ENCODE results near the gene FTO. TPM values are rescaled to one million over a fixed set of nuclear protein-coding genes. Genes with fewer than 3 reads are reported as not detected.

Gene FTO
- total and polyA plus RNA-seq, 2 of the 13 experiments (the other 11 are each of a cell fraction or from before 2014, with no cell fraction given): 41.6 to 55.8 TPM

DNA sequence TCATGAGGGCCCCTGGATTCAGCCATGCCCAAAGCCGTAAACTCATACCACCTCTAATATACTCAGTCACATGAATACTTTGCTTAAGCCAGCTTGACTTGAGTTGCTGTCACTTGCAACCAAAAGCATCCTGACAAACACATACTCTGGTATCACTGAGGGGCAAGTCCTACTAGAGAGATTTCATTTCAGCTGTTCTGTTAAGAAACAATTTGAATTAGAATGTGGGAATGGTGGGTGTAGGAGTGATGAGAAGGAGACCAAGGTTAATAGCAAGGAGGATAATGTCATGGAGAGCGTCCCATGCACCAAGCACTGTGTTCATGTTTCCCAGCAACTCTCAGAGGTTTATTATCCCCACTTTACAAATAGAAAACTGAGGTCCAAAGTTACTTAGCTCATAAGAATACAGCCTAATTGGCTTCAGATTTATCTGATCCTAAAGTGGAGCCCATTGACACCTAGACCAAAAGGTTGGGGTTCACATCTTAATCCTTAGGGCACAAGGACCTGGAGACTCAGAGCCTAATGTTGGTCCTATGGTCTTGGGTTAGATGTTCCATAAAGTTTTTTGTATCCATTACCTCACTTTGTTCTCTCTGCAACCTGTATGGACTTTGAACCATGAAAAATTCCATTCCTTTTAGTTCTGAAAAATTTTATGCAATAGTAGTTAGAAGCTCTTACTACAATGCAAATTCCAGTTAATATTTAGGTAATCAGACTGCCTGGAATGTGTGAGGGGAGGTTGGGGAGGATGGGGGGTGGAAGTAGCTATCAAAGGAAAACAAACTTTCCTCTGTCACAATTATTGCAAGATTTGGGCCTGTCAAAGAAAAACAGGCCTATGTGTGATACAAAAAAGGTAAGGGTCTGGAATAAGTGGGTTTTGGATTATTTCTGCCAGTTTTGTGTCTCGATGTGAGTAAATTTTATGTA lies 476.7 kb downstream of the FTO start (continued):
- TF ChIP-seq ZNF652 (CRISPR knock-in tag; IDR thresholded peaks at IDR 0.05; ENCODE audit: borderline replicate concordance, low read depth) (no peak), ZNF724P (CRISPR knock-in tag; IDR thresholded peaks at IDR 0.05; ENCODE audit: borderline replicate concordance) (no peak), FOXO1 (CRISPR knock-in tag; IDR thresholded peaks at IDR 0.05) (peak; percentile 75), SMAD3 (CRISPR knock-in tag; IDR thresholded peaks at IDR 0.05) (peak; percentile 86; the same call in 1 of the 2 replicates), EP300 (IDR thresholded peaks at IDR 0.05; ENCODE audit: low read depth in 2 of 2, low read length in 2 of 2) (peak; percentile 95 to 98), EP300 (CRISPR knock-in tag; IDR thresholded peaks at IDR 0.05; ENCODE audit: borderline replicate concordance) (peak; percentile 91), ZBTB39 (CRISPR knock-in tag; IDR thresholded peaks at IDR 0.05) (no peak), ZNF503 (CRISPR knock-in tag; IDR thresholded peaks at IDR 0.05) (peak; percentile 76; the same call in 1 of the 2 replicates), HOXA7 (CRISPR knock-in tag; IDR thresholded peaks at IDR 0.05) (no peak), MED8 (CRISPR knock-in tag; IDR thresholded peaks at IDR 0.05; ENCODE audit: insufficient replicate concordance) (peak; percentile 51), HNRNPUL1 (IDR thresholded peaks at IDR 0.05; ENCODE audit: low read depth, low read length) (no peak)
- TF ChIP-seq, protein P1, sequence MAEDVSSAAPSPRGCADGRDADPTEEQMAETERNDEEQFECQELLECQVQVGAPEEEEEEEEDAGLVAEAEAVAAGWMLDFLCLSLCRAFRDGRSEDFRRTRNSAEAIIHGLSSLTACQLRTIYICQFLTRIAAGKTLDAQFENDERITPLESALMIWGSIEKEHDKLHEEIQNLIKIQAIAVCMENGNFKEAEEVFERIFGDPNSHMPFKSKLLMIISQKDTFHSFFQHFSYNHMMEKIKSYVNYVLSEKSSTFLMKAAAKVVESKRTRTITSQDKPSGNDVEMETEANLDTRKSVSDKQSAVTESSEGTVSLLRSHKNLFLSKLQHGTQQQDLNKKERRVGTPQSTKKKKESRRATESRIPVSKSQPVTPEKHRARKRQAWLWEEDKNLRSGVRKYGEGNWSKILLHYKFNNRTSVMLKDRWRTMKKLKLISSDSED (CRISPR knock-in tag; IDR thresholded peaks at IDR 0.05): no peak
- TF ChIP-seq, protein P2, sequence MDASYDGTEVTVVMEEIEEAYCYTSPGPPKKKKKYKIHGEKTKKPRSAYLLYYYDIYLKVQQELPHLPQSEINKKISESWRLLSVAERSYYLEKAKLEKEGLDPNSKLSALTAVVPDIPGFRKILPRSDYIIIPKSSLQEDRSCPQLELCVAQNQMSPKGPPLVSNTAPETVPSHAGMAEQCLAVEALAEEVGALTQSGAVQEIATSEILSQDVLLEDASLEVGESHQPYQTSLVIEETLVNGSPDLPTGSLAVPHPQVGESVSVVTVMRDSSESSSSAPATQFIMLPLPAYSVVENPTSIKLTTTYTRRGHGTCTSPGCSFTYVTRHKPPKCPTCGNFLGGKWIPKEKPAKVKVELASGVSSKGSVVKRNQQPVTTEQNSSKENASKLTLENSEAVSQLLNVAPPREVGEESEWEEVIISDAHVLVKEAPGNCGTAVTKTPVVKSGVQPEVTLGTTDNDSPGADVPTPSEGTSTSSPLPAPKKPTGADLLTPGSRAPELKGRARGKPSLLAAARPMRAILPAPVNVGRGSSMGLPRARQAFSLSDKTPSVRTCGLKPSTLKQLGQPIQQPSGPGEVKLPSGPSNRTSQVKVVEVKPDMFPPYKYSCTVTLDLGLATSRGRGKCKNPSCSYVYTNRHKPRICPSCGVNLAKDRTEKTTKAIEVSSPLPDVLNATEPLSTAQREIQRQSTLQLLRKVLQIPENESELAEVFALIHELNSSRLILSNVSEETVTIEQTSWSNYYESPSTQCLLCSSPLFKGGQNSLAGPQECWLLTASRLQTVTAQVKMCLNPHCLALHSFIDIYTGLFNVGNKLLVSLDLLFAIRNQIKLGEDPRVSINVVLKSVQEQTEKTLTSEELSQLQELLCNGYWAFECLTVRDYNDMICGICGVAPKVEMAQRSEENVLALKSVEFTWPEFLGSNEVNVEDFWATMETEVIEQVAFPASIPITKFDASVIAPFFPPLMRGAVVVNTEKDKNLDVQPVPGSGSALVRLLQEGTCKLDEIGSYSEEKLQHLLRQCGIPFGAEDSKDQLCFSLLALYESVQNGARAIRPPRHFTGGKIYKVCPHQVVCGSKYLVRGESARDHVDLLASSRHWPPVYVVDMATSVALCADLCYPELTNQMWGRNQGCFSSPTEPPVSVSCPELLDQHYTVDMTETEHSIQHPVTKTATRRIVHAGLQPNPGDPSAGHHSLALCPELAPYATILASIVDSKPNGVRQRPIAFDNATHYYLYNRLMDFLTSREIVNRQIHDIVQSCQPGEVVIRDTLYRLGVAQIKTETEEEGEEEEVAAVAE (CRISPR knock-in tag; IDR thresholded peaks at IDR 0.05; ENCODE audit: borderline replicate concordance): no peak
